GM19452 (cell line): ENCODE results near the gene ROGDI.
A peak's percentile ranks its signal among the peaks of the same experiment; 100 is the strongest.

ENCODE experiments used
- ATAC-seq: cut with Tn5 transposase; IDR thresholded peaks from one replicate; pipeline ENCODE4 v1.9.1; 2021; ENCODE audit not compliant: unreplicated experiment

The ROGDI gene

DNA sequence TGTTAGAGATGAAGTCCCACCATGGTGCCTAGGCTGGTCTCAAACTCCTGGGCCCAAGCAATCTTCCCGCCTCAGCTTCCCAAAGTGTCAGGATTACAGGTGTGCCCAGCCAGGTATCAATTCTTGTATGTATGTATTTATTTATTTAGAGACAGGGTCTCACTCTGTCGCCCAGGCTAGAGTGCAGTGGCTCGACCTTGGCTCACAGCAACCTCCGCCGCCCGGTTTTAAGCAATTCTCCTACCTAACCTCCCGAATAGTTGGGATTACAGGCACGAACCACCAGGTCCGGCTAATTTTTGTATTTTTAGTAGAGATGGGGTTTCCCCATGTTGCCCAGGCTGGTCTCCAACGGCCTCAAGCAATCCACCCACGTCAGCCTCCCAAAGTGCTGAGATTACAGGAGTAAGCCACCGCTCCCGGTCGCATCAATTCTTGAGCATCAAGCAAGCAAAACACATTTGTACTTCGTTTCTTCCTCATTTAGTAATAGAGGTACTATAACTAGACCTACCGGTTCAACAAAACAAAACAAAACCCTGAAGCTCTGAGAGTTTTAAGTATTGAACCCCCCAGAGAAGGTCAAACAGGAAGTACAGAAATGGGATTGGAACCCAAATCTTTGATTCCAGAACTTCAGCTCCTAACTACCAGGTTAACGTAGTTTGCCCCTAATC lies 34.4 kb downstream of the ROGDI start:
- ATAC-seq, result no peak

GRCh38 chr16:4766875-4767628 lies 35.4 kb downstream of the ROGDI start, which contains the start of gene ZNF500:
Gene ZNF500 (minus strand): TSS chr16:4767162. CDS start chr16:4765978, 1,184 bp downstream.
- ATAC-seq, result peak; percentile 85

GRCh38 chr16:4765511-4766474 lies 36.6 kb downstream of the ROGDI start:
- ATAC-seq, result no peak

DNA sequence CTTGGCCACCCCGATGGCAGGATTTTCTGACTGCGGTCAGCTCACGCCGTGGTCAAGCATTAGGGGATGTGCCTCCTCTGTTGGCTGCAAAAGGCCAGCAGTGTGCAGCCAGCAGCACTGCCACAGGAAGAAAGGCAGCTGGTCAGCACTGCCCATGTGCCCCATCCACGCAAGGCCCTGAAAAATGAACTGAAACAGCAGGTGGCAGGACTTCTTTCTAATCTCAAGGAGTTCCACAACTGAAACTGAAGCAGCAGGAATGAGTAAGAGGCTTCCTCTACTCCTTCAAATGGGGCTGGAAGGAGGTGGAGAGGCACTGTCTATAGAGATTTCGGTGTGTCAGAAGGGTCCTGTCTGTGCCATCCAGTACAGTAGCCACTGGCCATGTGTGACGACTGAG lies 38.6 kb downstream of the ROGDI start:
- ATAC-seq, result no peak

GRCh38 chr16:4762205-4762604 lies 40.2 kb downstream of the ROGDI start:
- no peak for ATAC-seq

GRCh38 chr16:4760221-4760910 lies 42.1 kb downstream of the ROGDI start:
- ATAC-seq, result no peak

DNA sequence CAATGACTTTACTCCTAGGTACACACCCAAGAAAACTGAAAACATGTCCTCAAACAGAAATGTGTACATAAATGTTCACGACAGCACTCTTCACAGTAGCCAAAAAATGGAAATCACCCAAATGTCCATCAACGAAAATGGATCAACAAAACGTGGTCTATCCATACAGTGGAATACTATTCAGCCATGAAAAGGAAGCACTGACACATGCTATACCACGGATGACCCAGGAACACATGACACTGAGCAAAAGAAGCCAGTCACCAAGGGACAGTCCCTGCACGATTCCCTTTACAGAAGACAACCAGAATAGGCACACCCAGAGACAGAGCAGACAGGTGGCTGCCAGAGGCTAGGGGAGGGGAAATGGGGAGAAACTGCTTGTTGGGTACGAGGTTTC lies 46.7 kb downstream of the ROGDI start:
- ATAC-seq, result no peak

DNA sequence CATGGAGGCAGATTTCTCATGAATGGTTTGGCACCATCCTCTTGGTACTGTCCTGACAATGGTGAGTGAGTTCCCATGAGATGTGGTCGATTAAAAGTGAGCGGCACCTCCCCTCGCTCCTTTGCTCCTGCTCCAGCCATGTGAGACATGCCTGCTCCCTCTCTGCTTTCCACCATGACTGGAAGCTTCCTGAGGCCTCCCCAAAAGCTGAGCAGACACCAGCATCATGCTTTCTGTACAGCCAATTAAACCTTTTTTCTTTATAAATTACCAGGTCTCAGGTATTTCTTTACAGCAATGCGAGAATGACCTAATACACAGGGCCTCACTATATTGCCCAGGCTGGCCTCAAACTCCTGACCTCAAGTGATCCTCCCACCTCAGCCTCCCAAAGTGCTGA lies 47.6 kb downstream of the ROGDI start:
- no peak for ATAC-seq

DNA sequence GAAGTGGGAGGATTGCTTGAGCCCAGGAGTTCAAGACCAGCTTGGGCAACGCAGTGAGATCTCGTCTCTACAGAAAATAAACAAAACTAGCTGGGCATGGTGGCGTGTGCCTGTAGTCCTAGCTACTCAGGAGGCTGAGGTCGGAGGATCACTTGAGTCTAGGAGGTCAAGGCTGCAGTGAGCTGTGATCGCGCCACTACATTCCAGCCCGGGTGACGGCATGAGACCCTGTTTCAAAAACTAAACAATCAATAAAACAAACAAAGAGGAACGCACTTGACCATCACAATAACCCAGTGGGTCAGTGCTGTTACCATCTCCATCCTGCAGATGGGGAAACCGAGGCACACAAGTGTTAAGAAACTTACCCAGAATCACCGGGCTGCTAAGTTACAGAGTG lies 49.2 kb downstream of the ROGDI start:
- ATAC-seq, result no peak

GRCh38 chr16:4752351-4753100 lies 49.9 kb downstream of the ROGDI start:
- ATAC-seq, result no peak

DNA sequence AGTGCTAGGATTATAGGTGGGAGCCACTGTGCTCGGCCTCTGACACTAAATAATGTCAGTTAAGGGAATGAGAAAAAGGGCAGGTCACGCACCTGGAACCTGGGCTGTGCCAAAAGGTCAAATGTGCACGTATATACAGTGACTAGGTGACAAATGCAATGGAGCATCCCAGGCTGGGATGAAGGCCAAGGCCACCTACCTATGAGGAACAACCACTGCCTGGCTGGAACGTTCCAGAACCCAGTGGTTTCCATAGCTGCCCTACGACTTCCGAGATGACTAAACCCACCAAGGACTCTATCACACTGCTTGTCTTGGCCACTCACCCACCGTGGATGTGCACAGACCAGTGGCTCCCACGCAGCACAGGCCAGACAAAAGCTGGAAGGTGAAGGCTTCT lies 51.5 kb downstream of the ROGDI start:
- no peak for ATAC-seq

DNA sequence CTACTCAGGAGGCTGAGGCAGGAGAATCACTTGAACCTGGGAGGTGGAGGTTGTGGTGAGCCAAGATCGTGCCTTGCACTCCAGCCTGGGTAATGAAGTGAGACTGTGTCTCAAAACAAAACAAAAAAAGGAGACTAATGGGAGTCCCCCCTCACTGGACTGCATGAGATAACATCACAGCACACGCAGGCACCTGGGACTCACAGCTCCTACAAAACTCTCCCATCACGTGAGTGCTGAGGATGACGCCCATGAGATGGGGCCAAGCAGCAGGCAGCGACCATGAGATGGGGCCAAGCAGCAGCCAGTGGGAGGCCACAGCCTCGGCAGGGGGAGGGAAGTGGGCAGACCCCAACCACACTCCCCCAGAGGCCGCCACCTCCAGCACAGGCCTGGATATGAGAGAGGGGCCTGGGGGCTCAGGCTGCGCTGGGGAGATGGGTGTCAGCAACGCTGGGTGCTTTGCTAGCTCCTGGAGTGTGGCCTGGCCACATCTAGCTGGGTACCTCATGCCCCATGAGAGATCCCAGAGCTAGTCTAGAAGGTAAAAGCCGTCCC lies 52.7 kb downstream of the ROGDI start:
- ATAC-seq, result no peak

DNA sequence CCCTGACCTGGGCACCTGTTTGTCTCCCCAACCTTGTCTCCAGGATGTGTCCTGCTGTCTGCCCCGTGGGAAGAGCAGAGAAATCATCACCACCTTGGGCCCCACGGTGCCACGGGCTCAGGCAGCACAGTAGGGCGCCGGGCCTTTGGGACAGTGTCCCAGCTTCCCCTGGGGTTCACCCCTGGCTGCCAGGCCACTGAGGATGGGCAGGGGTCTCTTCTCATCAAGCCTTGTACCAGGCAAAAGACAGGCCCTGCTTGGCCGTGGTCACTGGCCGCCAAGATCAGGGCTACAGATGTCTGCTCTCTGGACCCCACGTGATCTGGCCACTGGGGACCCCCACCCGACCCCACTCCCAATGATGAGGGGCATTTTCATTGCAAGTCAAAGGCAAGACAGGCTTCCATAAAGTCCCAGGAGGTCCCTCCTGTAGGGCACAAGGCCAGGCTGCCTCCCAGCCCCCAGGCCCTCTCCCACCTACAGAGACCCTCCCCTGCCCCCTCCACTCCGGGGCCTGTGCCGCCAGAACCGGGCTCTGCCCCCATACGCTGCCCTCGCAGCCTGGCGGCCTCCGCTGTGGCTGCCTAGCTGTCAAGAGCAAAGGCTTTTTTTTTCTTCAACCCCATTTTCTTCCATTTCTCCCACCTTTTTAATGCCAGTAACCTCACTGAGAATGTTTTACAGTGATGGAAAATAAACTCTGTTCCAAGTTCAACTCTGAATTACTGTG lies 53.6 kb downstream of the ROGDI start:
- no peak for ATAC-seq

GRCh38 chr16:4747906-4748681 lies 54.3 kb downstream of the ROGDI start:
- ATAC-seq, result no peak

GRCh38 chr16:4746991-4747574 lies 55.4 kb downstream of the ROGDI start:
- no peak for ATAC-seq
